HepG2 (cell line): Measurements from ENCODE around the gene TTPAL. TPM values are rescaled to one million over a fixed set of nuclear protein-coding genes. Genes with fewer than 3 reads are reported as not detected.

ENCODE experiments used
- ATAC-seq: fragments of 200-7000 bp; cut with Tn5 transposase; 3 replicates; pipeline ENCODE4 v1.9.1; 2020; ENCODE audit warnings: mild to moderate bottlenecking, moderate library complexity
- BruUV-seq: library from RNA; stranded (reverse); fragments of 400-500 nt; replicated peaks from 2 replicates; lab custom pipeline; 2021; lab: Mats Ljungman, UMichigan
- CTCF ChIA-PET: fragments of 300-600 bp; formaldehyde crosslinking; extraction: SDS; loops from one replicate; lab custom pipeline; 2021; ENCODE audit warnings: low total read pairs, inconsistent platforms, low intra/inter-chr PET ratio; lab: Yijun Ruan, JAX
- POLR2A ChIA-PET: fragments of 350-600 bp; sonication (Branson Sonifier 250); formaldehyde crosslinking; loops from one replicate; lab custom pipeline; 2020; ENCODE audit warnings: antibody characterized with exemption, inconsistent platforms; lab: Yijun Ruan, JAX
- DNase-seq: peaks from one replicate; pipeline ENCODE4 v3.0.0-alpha.2; 2015; ENCODE audit warnings: low spot score
- FAIRE-seq: peaks from 3 replicates; lab custom pipeline; 2011; peaks lifted over from hg19 to GRCh38; lab: Jason Lieb, UNC
- H2AFZ ChIP-seq: one replicate; pipeline ENCODE4 v1.6.1; 2011; ENCODE audit warnings: low read length, inconsistent platforms
- H3K27ac ChIP-seq: fragments of 300-600 bp; 3 replicates; pipeline ENCODE4 v1.8.0; 2011; ENCODE audit warnings: mixed run types, mild to moderate bottlenecking, mixed read lengths, low read length, inconsistent platforms; ENCODE audit not compliant: insufficient read depth; ENCODE audit errors: extremely low read length
- H3K27me3 ChIP-seq, 2 experiments: fragments of 200-600 bp in 1 of 2; 2 replicates in 1 of 2; 3 replicates in 1 of 2; pipeline versions ENCODE4 v1.6.0 to v1.8.0; 2011; ENCODE audit warnings: low read length in 2 of 2, mild to moderate bottlenecking in 2 of 2, moderate library complexity in 2 of 2, inconsistent platforms in 1 of 2; ENCODE audit not compliant: insufficient read depth in 2 of 2, control insufficient read depth in 1 of 2
- H3K36me3 ChIP-seq, 2 experiments: fragments of 200-600 bp in 1 of 2; replicated peaks in 1 of 2; 2 replicates in 1 of 2; 3 replicates in 1 of 2; pipeline versions ENCODE4 v1.5.1 to v1.8.0; 2011; ENCODE audit warnings: low read length in 2 of 2, inconsistent platforms in 1 of 2; ENCODE audit not compliant: insufficient read depth in 2 of 2, control insufficient read depth in 1 of 2
- H3K4me1 ChIP-seq: 2 replicates; pipeline ENCODE4 v1.5.1; 2012; ENCODE audit warnings: low read length, inconsistent platforms; ENCODE audit not compliant: insufficient read depth
- H3K4me2 ChIP-seq: 2 replicates; pipeline ENCODE4 v1.6.0; 2011; ENCODE audit warnings: low read depth, low read length, inconsistent platforms
- H3K4me3 ChIP-seq, 3 experiments: fragments of 200-600 bp in 1 of 3; sonication (generic), shearing (Covaris generic) in 1 of 3; replicated peaks in 1 of 3; 2 replicates each; pipeline ENCODE4 v1.5.1; 2011 to 2016; ENCODE audit warnings: low read length in 3 of 3, inconsistent platforms in 2 of 3, low read depth in 2 of 3, mild to moderate bottlenecking in 2 of 3, control low read depth in 1 of 3, mixed read lengths in 1 of 3; ENCODE audit not compliant: insufficient read depth in 1 of 3
- H3K79me2 ChIP-seq: one replicate; pipeline ENCODE4 v1.6.1; 2011; ENCODE audit warnings: low read length, inconsistent platforms; ENCODE audit not compliant: insufficient read depth
- H3K9ac ChIP-seq: 2 replicates; pipeline ENCODE4 v1.6.0; 2011; ENCODE audit warnings: mild to moderate bottlenecking, low read depth, low read length, inconsistent platforms; ENCODE audit not compliant: insufficient read depth
- H3K9me3 ChIP-seq: 2 replicates; pipeline ENCODE4 v1.5.1; 2012; ENCODE audit warnings: mild to moderate bottlenecking, low read length
- H4K20me1 ChIP-seq: 2 replicates; pipeline ENCODE4 v1.6.0; 2011; ENCODE audit warnings: inconsistent platforms, mild to moderate bottlenecking, low read length, moderate library complexity; ENCODE audit not compliant: insufficient read depth
- KLF11 ChIP-seq: IDR thresholded peaks from 2 replicates; pipeline ENCODE4 v1.6.1; 2016; ENCODE audit warnings: missing compliant biosample characterization
- PHF20 ChIP-seq: sonication (generic); formaldehyde crosslinking; IDR thresholded peaks from 2 replicates; pipeline ENCODE4 v1.5.0; 2020; ENCODE audit warnings: mild to moderate bottlenecking, missing genetic modification reagents
- ZKSCAN5 ChIP-seq: sonication (generic); formaldehyde crosslinking; IDR thresholded peaks from 2 replicates; pipeline ENCODE4 v1.5.1; 2020; ENCODE audit warnings: mild to moderate bottlenecking, missing genetic modification reagents
- WGBS: methylation state at CpG from one replicate; pipeline ENCODE4 v1.1.6; 2017; ENCODE audit warnings: low lambda C conversion rate; 5-methylcytosine and 5-hydroxymethylcytosine counted together
- in situ Hi-C: cut with HindIII; loops from 2 replicates; pipeline ENCODE4 v1.10.0; 2017; ENCODE audit warnings: low pct_unique_long_range_greater_than_20kb; ENCODE audit not compliant: extremely low pct_ligation_motif_present
- intact Hi-C: fragments of 100-400 bp; cut with micrococcal nuclease; formaldehyde crosslinking; loops from one replicate; pipeline ENCODE4 v1.10.0; 2022; ENCODE audit not compliant: unreplicated experiment
- polyA plus RNA-seq, 8 experiments: library from polyadenylated mRNA; depleted of rRNA in 3 of 8; stranded (reverse) in 7 of 8; unstranded in 1 of 8; fragments of >200 nt; fragmentation: Illumina TruSeq in 4 of 8; extraction: Trizol in 4 of 8; gene quantifications; 2 replicates each; pipeline versions ENCODE4 v1.2.1 to v1.2.3, GENCODE V29; 2011 to 2016; ENCODE audit warnings: low read depth in 4 of 8, missing spikeins in 1 of 8, mixed read lengths in 1 of 8; ENCODE audit not compliant: insufficient read depth in 1 of 8
- total RNA-seq, 5 experiments: library from RNA; depleted of rRNA; stranded (reverse); fragments of >200 nt; fragmentation: Illumina TruSeq; extraction: Trizol; gene quantifications; 2 replicates each; pipeline ENCODE4 v1.2.3, GENCODE V29; 2016; ENCODE audit warnings: low read depth in 1 of 5

TTPAL gene
- total and polyA plus RNA-seq, 2 of the 13 experiments (the other 11 are each of a cell fraction or from before 2014, with no cell fraction given) = 4.3 to 18.8 TPM

DNA sequence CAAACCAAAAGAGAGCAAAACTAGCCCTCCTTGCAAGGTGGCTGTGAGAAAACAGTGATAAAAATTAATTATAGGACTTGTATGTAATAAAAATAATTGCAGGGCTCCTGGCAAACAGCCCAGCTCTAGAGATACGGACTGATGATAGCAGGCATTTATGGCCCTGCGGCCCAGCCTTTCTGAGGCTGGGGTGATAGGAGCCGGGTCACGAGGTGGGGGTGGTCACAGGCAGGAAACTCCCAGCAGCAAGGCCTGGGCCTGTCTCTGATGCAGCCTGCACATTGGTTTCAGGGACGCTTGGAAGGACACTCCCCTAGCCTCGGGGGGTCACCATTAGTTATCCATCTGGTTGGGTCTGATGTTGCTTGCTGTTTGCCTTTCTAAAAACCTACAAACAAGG lies 18.7 kb upstream of the TTPAL start:
- DNase-seq (no peak), ATAC-seq (no peak), FAIRE-seq (no peak)
- POLR2A ChIA-PET = no interaction called here
- in situ Hi-C loops = no loop called here
- intact Hi-C loops = no loop called here
- CTCF ChIA-PET = no interaction called here
- Histone ChIP-seq H3K27ac (no peak overlapping the region), H3K36me3 (no peaks in the 10 kb centered on the region), H3K4me3 (no peak overlapping the region), H3K79me2 (no peaks in the 10 kb centered on the region), H3K9me3 (no peaks in the 10 kb centered on the region), H3K9ac (no peak overlapping the region), H3K4me1 (peaks cover 54% of the 10 kb centered on the region), H2AFZ (no peak overlapping the region), H4K20me1 (no peaks in the 10 kb centered on the region), H3K4me2 (no peak overlapping the region), H3K27me3 (no peaks in the 10 kb centered on the region)
- no TSS peak for BruUV-seq
- no peak for TF ChIP-seq ZKSCAN5
- 80% methylated on average over 6 of the region's 6 CpGs for WGBS

- Histone ChIP-seq H3K4me3 (no peak overlapping the region), H3K79me2 (no peaks in the 10 kb centered on the region), H3K4me1 (peaks cover 63% of the 10 kb centered on the region), H3K27me3 (no peaks in the 10 kb centered on the region), H3K4me2 (no peak overlapping the region), H3K9ac (no peak overlapping the region), H3K27ac (no peak overlapping the region), H3K9me3 (no peaks in the 10 kb centered on the region), H2AFZ (no peak overlapping the region), H3K36me3 (no peaks in the 10 kb centered on the region), H4K20me1 (no peaks in the 10 kb centered on the region)
- no peak for FAIRE-seq
- ATAC-seq = no peak
- no TSS peak for BruUV-seq
- ChIA-PET CTCF (no interaction called here), POLR2A (interaction anchor here (0.9 to 1.8 kb wide), 3 partner anchors 22 to 48 kb away, joined by 3 to 5 read pairs (median 3); no protein-coding TSS in a partner anchor)
- DNase-seq = no peak
- in situ Hi-C loops (no loop called here), intact Hi-C loops (no loop called here)
- TF ChIP-seq KLF11 (CRISPR knock-in tag) (no peak), PHF20 (CRISPR knock-in tag) (0 out of 2 replicates have a peak, but pooled peaks have one; percentile 3)
- 89% methylated on average over 2 of the region's 2 CpGs for WGBS
Observed at GRCh38 chr20:44459271-44459670, 16.4 kb upstream of the TTPAL start.
